GM18507 (cell line): ENCODE results near the gene RECK.

Experiments
- DNase-seq: peaks from one replicate; pipeline ENCODE4 v3.0.0; 2011; ENCODE audit warnings: low read depth; ENCODE audit not compliant: insufficient read length; ENCODE audit errors: extremely low spot score
- FAIRE-seq: peaks from 2 replicates; lab custom pipeline; 2011; peaks lifted over from hg19 to GRCh38; lab: Jason Lieb, UNC

The RECK gene

GRCh38 chr9:36100532-36100931, 63.8 kb downstream of the RECK start:
- FAIRE-seq = no peak
- no peak for DNase-seq

DNA sequence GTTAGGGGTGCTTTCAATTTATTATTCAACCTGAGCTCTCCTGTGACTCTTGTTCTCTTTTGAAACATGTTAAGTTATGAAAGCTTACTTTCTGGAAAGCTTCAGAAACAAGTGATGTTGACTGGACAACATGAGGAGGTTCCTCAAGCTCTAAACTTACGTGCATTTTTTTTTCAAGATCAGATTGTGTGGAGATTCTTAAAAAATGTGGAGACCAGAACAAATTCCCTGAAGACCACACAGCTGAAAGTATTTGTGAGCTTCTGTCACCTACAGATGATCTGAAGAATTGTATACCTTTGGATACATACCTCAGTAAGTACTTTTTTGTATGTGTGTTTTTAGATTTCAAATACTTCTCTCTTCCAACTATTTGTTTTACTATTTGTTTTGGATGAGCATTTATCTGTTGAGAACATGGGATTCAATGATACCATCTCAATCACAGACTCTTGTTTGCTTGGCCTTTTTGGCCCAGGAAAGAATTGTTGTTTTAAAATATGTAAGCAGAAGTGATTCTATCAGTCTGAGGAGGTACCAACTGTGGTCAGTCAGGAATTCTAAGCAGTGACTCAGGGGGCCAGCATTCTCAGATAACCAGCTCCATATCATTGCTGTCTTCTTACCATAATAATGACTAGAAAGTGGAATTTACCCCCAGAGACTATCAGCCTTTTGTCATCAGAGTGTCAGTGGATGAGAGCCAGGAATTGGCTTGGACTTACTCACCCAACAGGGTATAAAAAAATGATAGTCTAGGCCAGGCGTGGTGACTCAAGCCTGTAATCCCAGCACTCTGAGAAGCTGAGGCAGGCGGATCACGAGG, 65.4 kb downstream of the RECK start:
- DNase-seq (no peak), FAIRE-seq (no peak)

- DNase-seq (peak; percentile 67), FAIRE-seq (peak; percentile 93)
Measured at GRCh38 chr9:36102742-36103495, 66.2 kb downstream of the RECK start.

- DNase-seq (no peak), FAIRE-seq (no peak)
Measured at GRCh38 chr9:36109071-36109470, 72.4 kb downstream of the RECK start.

DNA sequence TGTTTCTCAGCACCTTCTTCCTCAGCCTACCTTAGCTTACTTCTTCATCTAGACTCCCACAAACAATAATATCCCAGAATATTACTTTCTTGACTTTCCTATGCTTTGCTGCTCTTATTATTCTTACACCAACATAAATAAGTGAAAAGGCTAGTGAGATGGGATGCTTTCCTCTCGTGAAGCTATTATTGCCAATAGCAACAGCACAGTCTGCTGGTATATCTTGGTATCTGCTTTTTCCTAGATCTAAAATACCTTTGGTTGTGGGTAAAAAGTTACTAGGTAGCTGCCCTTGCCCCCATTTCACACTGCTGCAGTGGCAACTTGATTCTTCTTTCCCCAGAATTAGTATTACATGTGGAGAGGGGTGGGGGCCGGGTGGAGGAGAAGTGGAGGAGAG, 73.7 kb downstream of the RECK start:
- no peak for FAIRE-seq
- DNase-seq = no peak

- no peak for FAIRE-seq
Measured at GRCh38 chr9:36112516-36112915, 75.8 kb downstream of the RECK start.

GRCh38 chr9:36113999-36114398, 77.3 kb downstream of the RECK start:
- FAIRE-seq = no peak
- DNase-seq = no peak

More at GRCh38 chr9:36112516-36112915, 75.8 kb downstream of the RECK start:
- no peak for DNase-seq

DNA sequence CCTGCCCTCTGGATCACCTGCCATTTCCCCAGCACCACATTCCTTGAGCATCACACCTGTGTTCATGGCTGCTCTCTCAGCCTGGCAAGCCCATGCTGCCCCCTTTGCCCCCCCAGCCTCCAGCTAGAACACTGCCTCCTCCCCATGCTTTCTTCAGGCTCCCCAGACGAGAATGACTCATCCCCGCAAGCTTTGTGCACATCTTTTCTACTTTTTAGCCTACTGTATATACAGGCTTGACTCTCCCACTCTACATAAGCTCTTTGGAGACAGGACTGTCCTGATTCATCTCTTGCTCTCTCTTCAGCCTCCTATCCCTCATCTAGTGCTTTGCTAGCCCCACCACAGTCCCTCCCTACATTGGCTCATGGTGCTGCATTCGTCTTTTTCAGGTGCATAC, 79.9 kb downstream of the RECK start:
- FAIRE-seq (no peak), DNase-seq (no peak)

- DNase-seq (no peak), FAIRE-seq (no peak)
Measured at GRCh38 chr9:36118201-36118600, 81.5 kb downstream of the RECK start.

DNA sequence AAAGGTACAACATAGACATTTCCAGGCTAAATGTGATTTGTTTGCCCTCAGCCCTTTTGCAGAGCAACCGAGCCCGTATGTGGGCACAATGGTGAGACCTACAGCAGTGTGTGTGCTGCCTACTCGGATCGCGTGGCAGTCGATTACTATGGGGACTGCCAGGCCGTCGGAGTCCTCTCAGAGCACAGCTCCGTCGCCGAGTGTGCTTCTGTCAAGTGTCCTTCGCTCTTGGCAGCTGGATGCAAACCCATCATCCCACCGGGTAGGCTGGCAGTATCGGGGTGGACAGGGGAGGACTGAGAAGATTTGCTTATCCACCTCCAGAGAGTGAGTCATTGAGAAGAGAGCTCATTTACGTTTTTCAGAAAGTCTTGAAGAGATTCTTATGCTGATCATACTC, 82.0 kb downstream of the RECK start:
- DNase-seq = no peak
- FAIRE-seq = no peak

DNA sequence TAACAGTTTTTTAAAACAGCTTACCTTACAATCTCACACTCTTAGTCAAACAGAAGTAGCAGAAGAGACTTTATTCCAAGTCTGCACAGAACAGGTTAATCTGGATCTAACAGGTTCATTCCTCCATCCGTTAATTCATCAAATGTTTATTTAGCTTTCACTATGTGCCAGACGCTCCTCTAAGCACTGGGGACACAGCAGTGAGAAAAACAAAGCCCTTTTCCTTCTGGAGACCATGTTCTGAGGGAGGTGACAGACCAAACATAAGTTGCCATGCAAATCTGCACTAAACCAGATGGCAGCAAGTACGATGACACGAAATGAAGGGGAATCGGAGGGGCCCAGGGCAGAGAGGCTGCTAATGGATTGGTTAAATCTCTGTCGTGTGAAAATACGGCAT, 82.8 kb downstream of the RECK start:
- DNase-seq (no peak), FAIRE-seq (no peak)

- DNase-seq (no peak), FAIRE-seq (no peak)
Measured at GRCh38 chr9:36120705-36121104, 84.0 kb downstream of the RECK start.

DNA sequence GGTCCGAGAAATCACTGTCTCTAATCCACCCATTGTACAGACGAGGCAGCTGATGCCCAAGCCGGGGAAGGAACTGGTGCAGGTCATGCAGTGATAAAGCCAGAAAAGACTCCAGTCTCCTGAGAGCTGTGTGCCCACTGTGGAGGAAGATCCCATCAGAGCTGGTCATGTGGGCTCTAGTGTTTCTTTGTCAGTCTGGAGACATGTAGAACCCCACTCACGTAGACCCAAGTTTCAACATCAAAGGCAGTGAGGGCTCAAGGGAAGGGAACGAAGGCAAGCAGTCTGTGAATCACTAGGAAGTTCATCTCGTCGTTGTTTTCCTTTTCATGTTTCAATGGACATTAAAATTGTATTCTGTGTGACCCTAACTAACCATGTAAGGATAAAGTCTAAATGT, 85.3 kb downstream of the RECK start:
- no peak for DNase-seq

DNA sequence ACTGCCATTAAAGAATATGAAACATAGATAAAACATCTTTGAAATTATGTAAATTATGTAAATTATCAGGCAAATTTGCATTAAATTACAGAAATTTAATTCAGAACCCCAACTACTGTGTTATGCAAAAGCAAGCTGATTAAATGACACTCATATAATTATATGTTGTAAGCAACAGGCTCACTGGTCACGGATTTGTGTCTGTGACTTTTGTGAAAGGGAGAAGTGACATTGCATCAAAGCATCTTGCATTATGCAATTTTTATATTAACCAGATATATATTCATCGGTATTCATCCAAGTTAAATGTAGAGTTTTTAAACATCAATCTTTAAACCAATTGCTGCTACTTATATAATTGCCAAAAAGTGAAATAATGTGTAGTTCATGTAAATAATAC, 86.8 kb downstream of the RECK start:
- no peak for FAIRE-seq
- DNase-seq = no peak

More for the DNA sequence above, 85.3 kb downstream of the RECK start:
- FAIRE-seq = no peak

DNA sequence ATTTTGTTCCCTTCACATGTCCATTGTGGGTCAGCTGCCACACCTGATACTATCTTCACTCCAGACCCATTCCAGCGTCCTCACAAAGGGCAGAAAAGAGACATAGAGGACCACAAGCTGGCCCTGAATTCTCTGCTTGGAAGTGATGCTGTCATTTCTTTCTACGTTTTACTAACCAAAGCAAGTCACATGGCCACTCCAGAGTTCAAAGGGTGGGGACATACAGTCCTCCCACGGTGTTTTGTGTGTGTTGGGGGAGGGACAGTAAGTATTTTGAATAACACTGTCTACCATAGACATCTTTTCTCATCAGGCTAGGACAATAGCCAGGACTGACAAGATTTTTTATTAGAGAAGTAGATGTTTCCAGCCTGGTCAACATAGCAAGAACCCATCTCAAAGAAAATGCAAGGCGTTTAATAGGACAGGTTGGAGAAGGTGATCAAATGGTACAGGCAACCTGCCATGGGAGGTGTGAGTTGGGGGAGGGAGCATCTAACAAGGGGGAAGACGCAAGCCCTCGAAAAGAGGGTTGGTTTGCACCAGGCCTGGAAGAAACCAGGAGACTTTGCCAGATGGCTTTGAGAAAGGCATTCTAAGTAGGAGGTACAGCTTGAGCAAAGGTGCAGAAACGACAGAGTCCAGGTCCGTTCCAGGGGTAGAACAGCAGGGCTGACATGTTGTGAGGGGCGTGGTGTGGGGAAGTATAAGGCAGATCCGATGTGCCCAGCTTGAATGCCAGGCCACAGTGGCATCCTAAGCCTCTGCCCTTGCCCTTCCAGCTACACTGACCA, 88.5 kb downstream of the RECK start:
- no peak for FAIRE-seq

DNA sequence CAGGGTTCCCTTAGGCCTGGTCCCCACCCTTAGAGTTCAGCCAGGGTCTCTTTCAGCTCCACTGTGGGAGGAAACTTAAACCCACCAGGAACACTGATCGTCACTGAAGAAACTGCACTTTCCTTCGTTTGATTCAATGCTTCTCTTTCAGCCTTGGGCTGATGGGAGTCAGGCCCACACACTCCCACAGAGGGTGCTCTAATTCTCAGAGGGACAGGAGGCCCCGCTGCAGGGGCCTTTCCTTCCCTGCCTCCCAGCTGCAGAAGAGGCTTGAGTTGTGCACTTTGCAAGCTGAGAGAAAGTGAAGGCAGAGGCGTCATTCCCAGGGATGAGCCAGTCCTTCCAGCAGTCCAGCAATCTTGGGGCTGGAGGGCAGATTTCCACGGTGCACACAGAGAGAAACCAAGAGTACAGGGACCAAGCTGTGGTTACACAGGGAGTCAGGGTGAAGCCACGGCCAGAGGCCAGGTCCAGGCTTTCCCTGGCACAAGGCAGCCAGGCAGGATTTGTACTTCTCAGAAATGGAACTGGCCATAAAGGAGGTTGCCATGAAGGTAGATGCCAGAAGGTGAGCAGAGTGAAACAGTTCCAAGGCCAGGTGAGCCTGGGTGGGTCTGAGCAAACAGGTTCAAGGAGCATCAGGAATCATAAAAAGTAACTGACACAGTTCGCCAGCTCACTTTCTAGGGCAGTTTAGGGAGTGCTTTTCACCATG, 89.5 kb downstream of the RECK start:
- FAIRE-seq = no peak
- DNase-seq = no peak

More for the DNA sequence above, 88.5 kb downstream of the RECK start:
- no peak for DNase-seq

GRCh38 chr9:36127652-36128244, 91.0 kb downstream of the RECK start:
- DNase-seq = no peak
- peak; percentile 48 for FAIRE-seq

DNA sequence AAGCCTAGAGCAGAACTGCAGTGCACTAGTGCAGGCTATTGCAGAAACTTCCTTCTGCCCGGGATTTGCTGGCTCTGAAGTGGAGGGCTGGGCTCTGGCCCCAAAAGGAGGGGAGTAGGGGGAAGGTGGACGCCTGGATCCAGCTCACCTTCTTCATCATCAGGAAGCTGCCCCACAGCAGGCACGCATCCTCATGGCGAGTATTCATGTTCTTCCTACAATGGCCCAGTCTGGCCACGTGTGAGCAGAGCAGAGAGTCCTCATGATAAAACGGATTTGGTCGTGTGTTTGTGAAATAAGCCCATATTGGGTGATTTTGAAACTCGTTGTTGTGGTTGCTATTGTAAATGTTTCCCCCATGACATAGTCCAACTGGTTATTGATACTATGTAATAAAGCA, 91.6 kb downstream of the RECK start:
- DNase-seq (no peak), FAIRE-seq (no peak)

GRCh38 chr9:36129139-36129538, 92.4 kb downstream of the RECK start:
- DNase-seq (no peak), FAIRE-seq (no peak)
